ACC112 (cell line): ENCODE results near the gene ITIH2.
"Not testable (repeated sequence)": the region's sequence is repeated elsewhere in the genome, so short reads cannot be mapped to it uniquely, and the experiment has no call there.

ENCODE experiments used
- H2AFZ ChIP-seq: fragments of 200-600 bp; sonication (generic); one replicate; pipeline ENCODE4 v1.6.0; 2017; ENCODE audit warnings: antibody characterized with exemption, low read length; ENCODE audit not compliant: unreplicated experiment
- H3K27ac ChIP-seq: fragments of 200-600 bp; sonication (generic); 2 replicates; pipeline ENCODE4 v1.5.1; 2014; ENCODE audit warnings: low read depth, mild to moderate bottlenecking, antibody characterized with exemption, low read length, moderate library complexity
- H3K27me3 ChIP-seq: fragments of 200-600 bp; sonication (generic); 2 replicates; pipeline ENCODE4 v1.6.1; 2014; ENCODE audit warnings: mild to moderate bottlenecking, antibody characterized with exemption, low read length, moderate library complexity, mixed read lengths; ENCODE audit not compliant: insufficient read depth
- H3K36me3 ChIP-seq: fragments of 200-600 bp; sonication (generic); 2 replicates; pipeline ENCODE4 v1.6.1; 2016; ENCODE audit warnings: mild to moderate bottlenecking, antibody characterized with exemption, low read length, moderate library complexity, mixed read lengths; ENCODE audit not compliant: insufficient read depth
- H3K4me1 ChIP-seq: fragments of 200-600 bp; sonication (generic); one replicate; pipeline ENCODE4 v1.6.1; 2016; ENCODE audit warnings: low read length, mixed read lengths; ENCODE audit not compliant: insufficient read depth, unreplicated experiment, control insufficient read depth
- H3K4me3 ChIP-seq: fragments of 200-600 bp; sonication (generic); 2 replicates; pipeline ENCODE4 v1.5.1; 2014; ENCODE audit warnings: mild to moderate bottlenecking, low read depth, low read length
- H3K79me2 ChIP-seq: fragments of 200-600 bp; sonication (generic); one replicate; pipeline ENCODE4 v1.6.0; 2016; ENCODE audit warnings: low read length; ENCODE audit not compliant: control insufficient read depth, unreplicated experiment, insufficient read depth

ITIH2 gene

GRCh38 chr10:7670157-7670556 lies 33.0 kb upstream of the ITIH2 start:
- peaks cover 37% of the 10 kb centered on the region for H3K27me3 ChIP-seq
- H3K4me3 ChIP-seq: no peak overlapping the region
- no peaks in the 10 kb centered on the region for H3K79me2 ChIP-seq
- H2AFZ ChIP-seq: no peak overlapping the region
- no peak overlapping the region for H3K27ac ChIP-seq
- no peaks in the 10 kb centered on the region for H3K4me1 ChIP-seq
- no peaks in the 10 kb centered on the region for H3K36me3 ChIP-seq

DNA sequence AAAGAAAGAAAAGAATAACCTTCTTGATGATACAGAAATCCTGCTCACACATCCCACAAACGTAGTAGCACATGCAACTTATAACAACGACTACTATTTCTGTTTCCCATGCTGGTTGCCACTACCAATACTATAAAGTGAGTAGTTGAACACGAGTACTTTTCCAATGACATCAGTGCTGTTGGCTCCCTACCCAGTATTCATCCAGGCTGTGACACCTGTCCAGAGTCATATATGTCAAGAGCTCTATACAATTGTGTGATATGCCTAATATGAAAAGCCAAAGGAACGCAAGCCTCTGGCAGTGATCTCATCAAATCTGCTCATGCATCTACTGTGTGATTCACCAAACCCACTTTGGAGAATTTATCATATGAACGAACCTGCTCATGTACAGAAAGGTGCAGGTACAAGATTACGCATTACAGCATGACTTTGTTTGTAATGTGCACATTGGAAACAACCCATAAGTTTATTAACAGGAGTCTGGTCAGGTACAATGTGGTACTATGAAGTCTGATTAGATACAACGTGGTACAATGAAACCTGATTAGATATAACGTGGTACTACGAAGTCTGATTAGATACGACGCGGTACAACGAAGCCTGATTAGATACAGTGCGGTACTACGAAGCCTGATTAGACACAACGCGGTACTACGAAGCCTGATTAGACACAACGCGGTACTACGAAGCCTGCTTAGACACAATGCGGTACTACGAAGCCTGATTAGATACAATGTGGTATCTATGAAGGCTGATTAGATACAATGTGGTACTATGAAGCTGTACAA lies 30.6 kb upstream of the ITIH2 start:
- no peak overlapping the region for H3K4me3 ChIP-seq

DNA sequence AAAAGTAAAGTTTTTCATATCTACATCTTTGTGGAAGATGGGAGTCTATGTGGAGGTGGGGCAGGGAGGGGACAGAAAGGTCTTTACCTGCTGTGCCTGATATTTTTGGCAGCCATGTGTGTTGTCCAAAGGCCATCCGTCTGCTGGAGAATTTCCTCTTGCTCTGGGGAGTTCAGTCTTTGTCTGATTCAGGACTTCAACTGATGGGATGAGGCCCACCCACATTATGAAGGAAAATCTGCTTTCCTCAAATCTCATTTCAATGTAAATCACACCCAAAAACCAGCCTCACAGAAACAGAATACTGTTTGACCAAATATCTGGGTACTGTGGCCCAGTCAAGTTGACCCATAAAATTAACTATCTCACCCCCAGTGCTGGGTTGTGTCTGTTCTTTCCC lies 23.9 kb upstream of the ITIH2 start:
- H3K4me3 ChIP-seq: no peak overlapping the region
- H3K4me1 ChIP-seq: no peaks in the 10 kb centered on the region
- no peaks in the 10 kb centered on the region for H3K79me2 ChIP-seq
- no peak overlapping the region for H3K27ac ChIP-seq
- no peak overlapping the region for H2AFZ ChIP-seq
- H3K27me3 ChIP-seq: no peaks in the 10 kb centered on the region
- H3K36me3 ChIP-seq: no peaks in the 10 kb centered on the region

More for the DNA sequence above, 30.6 kb upstream of the ITIH2 start:
- no peaks in the 10 kb centered on the region for H3K79me2 ChIP-seq
- H3K4me1 ChIP-seq: no peaks in the 10 kb centered on the region
- peaks cover 21% of the 10 kb centered on the region for H3K27me3 ChIP-seq
- no peaks in the 10 kb centered on the region for H3K36me3 ChIP-seq
- H2AFZ ChIP-seq: no peak overlapping the region
- no peak overlapping the region for H3K27ac ChIP-seq

DNA sequence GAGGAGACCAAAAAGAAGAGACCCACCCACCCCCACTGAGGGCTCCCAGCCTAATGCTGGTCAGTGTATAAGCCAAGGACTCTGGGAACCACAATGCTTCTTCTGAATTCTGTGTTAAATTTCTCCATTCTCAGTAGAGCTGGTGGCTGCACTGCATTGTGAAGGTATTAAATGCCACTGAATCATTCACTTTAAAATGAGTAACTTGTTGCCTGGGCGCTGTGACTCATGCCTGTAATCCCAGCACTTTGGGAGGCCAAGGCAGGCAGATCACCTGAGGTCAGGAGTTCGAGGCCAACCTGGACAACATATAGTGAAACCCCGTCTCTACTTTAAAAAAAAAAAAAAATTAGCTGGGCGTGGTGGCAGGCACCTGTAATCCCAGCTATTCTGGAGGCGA lies 23.0 kb upstream of the ITIH2 start:
- H3K4me1 ChIP-seq, H3K27me3 ChIP-seq, H3K4me3 ChIP-seq, H3K36me3 ChIP-seq, H2AFZ ChIP-seq, H3K79me2 ChIP-seq, H3K27ac ChIP-seq: not testable (repeated sequence)

GRCh38 chr10:7686351-7687171 lies 16.6 kb upstream of the ITIH2 start:
- H2AFZ ChIP-seq: no peak overlapping the region
- H3K36me3 ChIP-seq: no peaks in the 10 kb centered on the region
- H3K4me1 ChIP-seq: no peaks in the 10 kb centered on the region
- H3K27me3 ChIP-seq: peaks cover 4% of the 10 kb centered on the region; the same call in 1 of the 2 replicates
- no peak overlapping the region for H3K27ac ChIP-seq
- no peaks in the 10 kb centered on the region for H3K79me2 ChIP-seq
- H3K4me3 ChIP-seq: no peak overlapping the region

DNA sequence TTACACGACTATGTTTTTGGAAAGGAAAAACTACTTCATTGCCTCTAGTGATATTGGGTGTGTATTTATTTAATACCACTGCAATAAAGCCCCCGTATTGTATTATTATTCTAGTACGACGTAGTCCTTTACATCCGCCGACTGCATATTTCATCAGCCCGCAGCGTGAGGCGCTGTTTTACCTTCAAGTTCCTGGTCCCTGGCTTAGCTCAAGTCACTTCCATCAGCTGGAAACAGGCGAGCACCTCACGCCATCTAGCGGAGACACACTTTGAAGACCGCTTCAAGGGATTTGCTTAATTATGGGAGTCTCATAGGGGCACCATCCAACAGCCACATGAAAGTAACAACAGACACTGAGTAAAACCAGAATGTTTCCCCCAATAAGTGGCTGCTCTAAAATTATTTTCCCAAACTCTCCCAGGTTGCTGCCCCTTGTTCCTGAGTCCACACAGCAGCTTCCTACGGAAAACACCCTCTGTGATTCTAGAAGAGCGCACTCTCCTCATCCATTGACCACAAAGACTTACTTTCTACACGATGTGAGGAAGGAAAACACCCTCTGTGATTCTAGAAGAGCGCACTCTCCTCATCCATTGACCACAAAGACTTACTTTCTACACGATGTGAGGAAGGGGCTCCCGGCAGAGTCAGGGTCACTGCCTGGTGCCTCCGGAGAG lies 15.7 kb upstream of the ITIH2 start:
- Histone ChIP-seq H3K4me1 (no peaks in the 10 kb centered on the region), H3K27me3 (peaks cover 4% of the 10 kb centered on the region; the same call in 1 of the 2 replicates), H3K27ac (no peak overlapping the region), H3K36me3 (no peaks in the 10 kb centered on the region), H2AFZ (no peak overlapping the region), H3K79me2 (no peaks in the 10 kb centered on the region), H3K4me3 (no peak overlapping the region)

DNA sequence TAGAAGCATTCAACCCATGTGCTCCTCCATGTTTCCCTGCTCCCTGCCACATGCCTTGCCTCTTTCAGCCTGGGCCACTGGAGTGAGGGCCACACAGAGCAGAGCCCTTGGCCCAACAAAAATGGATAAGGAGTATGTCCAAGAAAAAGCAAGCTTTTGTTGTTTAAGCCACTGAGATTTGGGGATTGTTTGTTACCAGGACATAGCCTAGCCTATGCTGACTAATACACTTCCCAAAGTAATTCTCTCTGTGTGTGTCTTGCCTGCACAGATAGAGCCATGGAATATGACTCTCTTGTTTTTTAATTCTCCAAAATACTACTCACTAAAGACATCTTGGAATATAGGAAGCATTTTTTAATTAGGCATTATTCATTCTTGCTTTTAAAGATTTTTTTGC lies 13.5 kb upstream of the ITIH2 start:
- no peak overlapping the region for H2AFZ ChIP-seq

DNA sequence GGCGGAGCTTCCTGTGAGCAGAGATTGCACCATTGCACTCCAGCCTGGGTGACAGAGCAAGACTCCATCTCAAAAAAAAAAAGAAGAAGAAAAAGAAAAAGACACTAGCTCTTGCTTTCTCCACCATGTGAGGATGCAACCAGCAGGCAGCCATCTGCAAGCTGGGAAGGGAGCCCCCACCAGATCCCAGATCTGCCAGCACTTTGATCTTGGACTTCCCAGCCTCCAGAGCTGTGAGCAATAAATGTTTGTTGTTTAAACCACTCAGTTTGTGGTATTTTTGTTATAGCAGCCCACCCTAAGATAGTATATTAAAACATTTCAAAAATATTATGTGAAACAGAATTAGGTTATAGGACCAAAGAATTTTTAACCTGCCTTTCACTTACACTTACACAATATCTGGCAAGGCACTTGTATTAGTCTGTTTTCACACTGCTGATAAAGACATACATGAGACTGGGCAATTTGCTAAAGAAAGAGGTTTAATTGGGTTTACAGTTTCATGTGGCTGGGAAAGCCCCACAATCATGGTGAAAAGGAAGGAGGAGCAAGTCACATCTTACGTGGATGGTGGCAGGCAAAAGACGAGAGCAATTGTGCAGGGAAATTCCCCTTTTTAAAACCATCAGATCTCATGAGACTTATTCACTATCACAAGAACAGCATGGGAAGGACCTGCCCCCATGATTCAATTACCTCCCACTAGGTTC lies 12.1 kb upstream of the ITIH2 start:
- not testable (repeated sequence) for H2AFZ ChIP-seq, H3K36me3 ChIP-seq, H3K27me3 ChIP-seq, H3K4me3 ChIP-seq, H3K79me2 ChIP-seq, H3K27ac ChIP-seq, H3K4me1 ChIP-seq

More for the DNA sequence above, 13.5 kb upstream of the ITIH2 start:
- Histone ChIP-seq H3K36me3 (no peaks in the 10 kb centered on the region), H3K27ac (no peak overlapping the region), H3K4me3 (no peak overlapping the region), H3K79me2 (no peaks in the 10 kb centered on the region), H3K4me1 (no peaks in the 10 kb centered on the region), H3K27me3 (peaks cover 4% of the 10 kb centered on the region; the same call in 1 of the 2 replicates)

- not testable (repeated sequence) for H3K27me3 ChIP-seq, H3K79me2 ChIP-seq
These were observed 10.7 kb upstream of the ITIH2 start for GRCh38 chr10:7692368-7692767.

GRCh38 chr10:7693194-7693593 lies 9.9 kb upstream of the ITIH2 start:
- H3K27me3 ChIP-seq, H3K27ac ChIP-seq, H2AFZ ChIP-seq, H3K79me2 ChIP-seq, H3K4me1 ChIP-seq, H3K4me3 ChIP-seq, H3K36me3 ChIP-seq: not testable (repeated sequence)

More at GRCh38 chr10:7692368-7692767, 10.7 kb upstream of the ITIH2 start:
- not testable (repeated sequence) for H3K4me3 ChIP-seq, H3K27ac ChIP-seq, H3K36me3 ChIP-seq, H2AFZ ChIP-seq, H3K4me1 ChIP-seq
